ENCODE measurements around the gene AKTIP. TPM values are rescaled to one million over a fixed set of nuclear protein-coding genes. Genes with fewer than 3 reads are reported as not detected.

AKTIP gene
- total and polyA plus RNA-seq, 3 donors from 2014 or later: 58.4 to 75.4 (median 75.3) TPM

DNA sequence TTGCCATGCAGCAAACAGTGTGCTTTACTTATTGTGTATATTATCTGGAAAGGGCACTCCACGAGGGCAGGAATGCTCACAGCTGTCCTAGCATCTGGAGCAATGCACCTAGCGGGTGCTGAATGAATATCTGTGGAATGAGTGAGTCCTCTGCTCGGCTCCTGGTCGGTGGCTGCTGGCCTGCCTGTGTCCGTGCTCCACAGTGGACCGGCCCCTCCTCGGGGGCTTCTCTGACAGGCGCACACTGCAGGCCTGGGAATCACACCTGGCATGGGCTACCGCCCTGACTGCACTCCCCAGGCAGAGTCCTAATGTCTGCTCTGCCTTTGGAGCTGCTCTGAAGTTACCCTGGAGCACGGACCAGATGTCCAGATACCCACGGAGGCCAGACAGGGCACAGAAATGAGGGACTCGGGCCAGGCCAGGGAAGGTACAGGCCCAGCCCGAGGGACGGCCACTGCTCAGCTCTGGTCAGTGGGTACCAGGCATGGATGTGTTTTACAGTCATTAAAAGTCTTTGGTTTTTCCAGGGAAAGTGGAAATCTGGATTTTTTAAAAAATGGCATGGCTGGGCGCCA is 21.1 kb upstream of the AKTIP start:
- no peaks in the 10 kb centered on the region for H3K4me1 ChIP-seq
- no peak overlapping the region for H3K4me3 ChIP-seq
- intact Hi-C loops (cut with DNase I; ENCODE audit: low total_unique reads): no loop called here
- H3K9me3 ChIP-seq: no peaks in the 10 kb centered on the region
- no peaks in the 10 kb centered on the region for H3K36me3 ChIP-seq (ENCODE audit: low read depth, missing control alignments)
- WGBS, 2 donors: 86 to 89% methylated on average over 7 to 15 of the region's 15 CpGs
- no peaks in the 10 kb centered on the region for H3K27me3 ChIP-seq
- TF ChIP-seq POLR2A (IDR thresholded peaks at IDR 0.05): no peak
- TF ChIP-seq, protein P1, sequence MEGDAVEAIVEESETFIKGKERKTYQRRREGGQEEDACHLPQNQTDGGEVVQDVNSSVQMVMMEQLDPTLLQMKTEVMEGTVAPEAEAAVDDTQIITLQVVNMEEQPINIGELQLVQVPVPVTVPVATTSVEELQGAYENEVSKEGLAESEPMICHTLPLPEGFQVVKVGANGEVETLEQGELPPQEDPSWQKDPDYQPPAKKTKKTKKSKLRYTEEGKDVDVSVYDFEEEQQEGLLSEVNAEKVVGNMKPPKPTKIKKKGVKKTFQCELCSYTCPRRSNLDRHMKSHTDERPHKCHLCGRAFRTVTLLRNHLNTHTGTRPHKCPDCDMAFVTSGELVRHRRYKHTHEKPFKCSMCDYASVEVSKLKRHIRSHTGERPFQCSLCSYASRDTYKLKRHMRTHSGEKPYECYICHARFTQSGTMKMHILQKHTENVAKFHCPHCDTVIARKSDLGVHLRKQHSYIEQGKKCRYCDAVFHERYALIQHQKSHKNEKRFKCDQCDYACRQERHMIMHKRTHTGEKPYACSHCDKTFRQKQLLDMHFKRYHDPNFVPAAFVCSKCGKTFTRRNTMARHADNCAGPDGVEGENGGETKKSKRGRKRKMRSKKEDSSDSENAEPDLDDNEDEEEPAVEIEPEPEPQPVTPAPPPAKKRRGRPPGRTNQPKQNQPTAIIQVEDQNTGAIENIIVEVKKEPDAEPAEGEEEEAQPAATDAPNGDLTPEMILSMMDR (IDR thresholded peaks at IDR 0.05): no peak
- no peak overlapping the region for H3K27ac ChIP-seq
- no peak for DNase-seq

DNA sequence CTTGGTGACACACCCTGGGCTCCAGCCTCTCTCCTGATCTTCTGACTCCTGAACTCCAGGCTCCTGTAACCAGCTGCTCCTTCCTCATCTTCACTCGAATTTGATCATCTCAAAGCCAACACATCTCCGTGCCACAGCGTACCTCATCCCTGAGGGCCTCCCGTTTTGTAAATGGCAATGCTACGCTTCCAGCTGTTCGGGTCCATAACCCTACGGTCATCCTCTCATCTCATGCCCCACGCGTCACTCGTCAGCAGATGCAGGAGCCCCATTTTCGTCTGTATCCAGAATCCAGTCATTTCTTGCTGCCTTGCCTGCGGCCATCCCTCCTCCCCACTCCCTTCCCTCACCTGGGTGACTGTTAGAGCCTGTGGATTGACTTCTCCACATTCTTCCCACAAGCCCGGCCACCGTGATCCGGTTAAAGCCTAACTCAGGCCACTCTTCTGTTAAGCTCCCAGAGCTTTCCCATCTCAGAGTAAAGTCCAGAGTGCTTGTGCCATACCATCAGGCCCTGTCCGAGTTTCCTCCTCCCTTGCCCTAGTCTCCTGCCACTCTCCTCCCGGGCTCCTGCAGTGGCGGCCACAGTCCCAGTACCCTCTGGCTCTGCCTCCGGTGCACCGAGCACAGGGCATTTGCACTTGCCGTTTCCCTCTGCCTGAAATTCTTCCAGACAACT is 20.3 kb upstream of the AKTIP start:
- 93 to 96% methylated on average over 21 of the region's 21 CpGs for WGBS, 2 donors
- no peaks in the 10 kb centered on the region for H3K27me3 ChIP-seq

DNA sequence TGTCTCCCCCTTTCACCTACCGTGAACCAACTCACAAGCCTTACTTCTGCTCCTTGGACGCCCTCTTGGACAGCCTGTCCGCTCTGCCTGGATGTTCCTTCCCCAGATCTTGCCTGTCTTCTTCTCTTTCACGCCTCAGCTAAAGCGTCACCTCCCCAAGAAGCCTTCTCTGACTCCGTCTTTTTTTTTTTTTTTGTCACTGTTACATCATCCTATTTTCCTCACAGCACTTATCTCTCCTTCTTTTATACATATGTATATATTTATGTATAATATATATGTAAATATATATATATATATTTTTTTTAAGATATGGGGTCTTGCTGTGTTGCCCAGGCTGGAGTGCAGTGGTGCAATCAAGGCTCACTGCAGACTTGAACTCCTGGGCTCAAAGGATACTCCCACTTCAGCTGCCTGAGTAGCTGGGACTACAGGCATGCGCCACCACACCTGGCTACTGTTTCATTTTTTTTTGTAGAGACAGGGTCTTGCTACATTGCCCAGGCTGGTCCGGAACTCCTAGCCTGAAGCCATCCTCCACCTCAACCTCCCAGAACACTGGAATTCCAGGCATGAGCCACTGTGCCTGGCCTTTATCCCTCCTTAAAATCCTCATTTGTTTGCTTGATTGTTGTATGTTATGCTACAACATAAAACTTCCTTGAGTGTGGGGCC is 16.5 kb upstream of the AKTIP start:
- WGBS, 2 donors: 85 to 91% methylated on average over 8 of the region's 8 CpGs
- TF ChIP-seq, protein P1 (IDR thresholded peaks at IDR 0.05): no peak
- no peak for TF ChIP-seq POLR2A (IDR thresholded peaks at IDR 0.05)

More for the DNA sequence above, 20.3 kb upstream of the AKTIP start:
- intact Hi-C loops (cut with DNase I; ENCODE audit: low total_unique reads): no loop called here
- H3K9me3 ChIP-seq: no peaks in the 10 kb centered on the region
- no peaks in the 10 kb centered on the region for H3K36me3 ChIP-seq (ENCODE audit: low read depth, missing control alignments)
- no peak overlapping the region for H3K27ac ChIP-seq
- no peaks in the 10 kb centered on the region for H3K4me1 ChIP-seq
- no peak for DNase-seq
- no peak overlapping the region for H3K4me3 ChIP-seq
- TF ChIP-seq, protein P1 (IDR thresholded peaks at IDR 0.05): no peak
- TF ChIP-seq POLR2A (IDR thresholded peaks at IDR 0.05): no peak

DNA sequence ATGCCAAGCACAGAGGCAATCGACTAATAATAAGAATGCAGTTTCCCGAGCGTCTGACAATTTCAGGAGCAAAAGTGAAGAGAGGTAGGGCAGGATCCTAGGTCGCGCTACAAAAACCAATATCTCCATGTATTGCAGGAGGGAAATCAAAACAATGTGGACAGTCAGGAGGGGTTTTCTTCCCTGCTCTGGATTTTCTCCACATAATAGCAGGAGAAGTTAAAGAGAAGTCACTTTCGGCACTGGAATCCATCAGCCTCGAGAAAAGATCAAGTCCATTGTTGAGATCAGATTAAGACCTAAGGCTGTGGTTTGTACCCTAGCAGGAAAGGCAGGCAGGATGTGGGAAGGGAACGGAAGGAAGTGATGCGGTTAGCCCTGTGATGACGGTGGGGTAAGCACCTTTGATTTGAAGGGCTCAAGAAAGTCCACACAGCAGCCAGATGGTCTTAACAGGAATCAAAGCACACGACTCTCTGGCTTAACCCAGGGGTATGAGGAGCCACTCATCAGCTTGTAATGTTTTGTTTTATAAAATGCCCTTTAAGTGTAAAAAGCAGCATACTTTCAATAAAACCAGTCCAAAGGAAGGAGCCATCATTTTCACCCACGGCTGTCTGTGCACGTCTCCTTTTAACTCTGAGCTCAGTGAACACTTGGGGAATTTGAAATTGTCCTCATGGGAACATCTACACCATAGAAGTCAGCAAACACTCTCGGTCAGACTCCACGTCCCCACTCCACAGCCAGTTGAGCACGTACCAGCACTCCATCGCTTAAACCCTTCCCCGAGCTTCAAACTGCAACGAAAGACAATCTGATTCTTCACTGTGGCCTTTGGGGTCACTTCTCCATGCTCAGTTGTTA is 15.8 kb upstream of the AKTIP start:
- Histone ChIP-seq H3K4me3 (no peak overlapping the region), H3K27me3 (no peaks in the 10 kb centered on the region), H3K27ac (peak overlapping the region in 1 of 2 donors; percentile 47), H3K36me3 (ENCODE audit: low read depth, missing control alignments) (no peaks in the 10 kb centered on the region), H3K9me3 (no peaks in the 10 kb centered on the region), H3K4me1 (no peaks in the 10 kb centered on the region)
- DNase-seq: no peak
- intact Hi-C loops (cut with DNase I; ENCODE audit: low total_unique reads): no loop called here
- WGBS, 2 donors: 83 to 86% methylated on average over 19 of the region's 19 CpGs
- no peak for TF ChIP-seq POLR2A (IDR thresholded peaks at IDR 0.05)
- TF ChIP-seq, protein P1 (IDR thresholded peaks at IDR 0.05): no peak

More for the DNA sequence above, 16.5 kb upstream of the AKTIP start:
- Histone ChIP-seq H3K4me3 (no peak overlapping the region), H3K27ac (peak overlapping the region in 1 of 2 donors; percentile 47), H3K36me3 (ENCODE audit: low read depth, missing control alignments) (no peaks in the 10 kb centered on the region), H3K9me3 (no peaks in the 10 kb centered on the region), H3K27me3 (no peaks in the 10 kb centered on the region), H3K4me1 (no peaks in the 10 kb centered on the region)
- intact Hi-C loops (cut with DNase I; ENCODE audit: low total_unique reads): no loop called here
- no peak for DNase-seq
